Lung (tissue), 12 donors: ENCODE data around the gene TP53I3. TPM values are rescaled to one million over a fixed set of nuclear protein-coding genes. Genes with fewer than 3 reads are reported as not detected.

Experiments used
- ATAC-seq: fragments of 200-7000 bp; cut with Tn5 transposase; one replicate; pipeline ENCODE4 v1.9.1; 2020; ENCODE audit warnings: moderate number of reproducible peaks; ENCODE audit not compliant: insufficient read depth, low FRiP score
- DNase-seq, 3 donors: peaks; one replicate each; pipeline ENCODE4 v3.0.0-alpha.2; 2013 to 2017
- H3K27ac ChIP-seq, 2 donors: one replicate each; pipeline ENCODE4 v1.5.1; 2013; ENCODE audit warnings: mild to moderate bottlenecking in 2 of 2, moderate library complexity in 2 of 2, control low read depth in 1 of 2, inconsistent platforms in 1 of 2, low read depth in 1 of 2, low read length in 1 of 2
- H3K27me3 ChIP-seq, 3 donors: one replicate each; pipeline ENCODE4 v1.5.1; 2013; ENCODE audit warnings: low read length in 2 of 3; ENCODE audit not compliant: control insufficient read depth in 3 of 3, insufficient read depth in 3 of 3
- H3K36me3 ChIP-seq, 4 donors: one replicate each; pipeline ENCODE4 v1.5.1; 2013; ENCODE audit warnings: low read length in 4 of 4, mild to moderate bottlenecking in 1 of 4, moderate library complexity in 1 of 4; ENCODE audit not compliant: control insufficient read depth in 4 of 4, insufficient read depth in 4 of 4
- H3K4me1 ChIP-seq, 5 donors: one replicate each; pipeline ENCODE4 v1.5.1; 2013; ENCODE audit warnings: low read length in 5 of 5, mild to moderate bottlenecking in 2 of 5, moderate library complexity in 1 of 5; ENCODE audit not compliant: control insufficient read depth in 5 of 5, insufficient read depth in 5 of 5
- H3K4me3 ChIP-seq: one replicate; pipeline ENCODE4 v1.5.1; 2013; ENCODE audit warnings: mild to moderate bottlenecking, control low read depth, moderate library complexity
- H3K9ac ChIP-seq, 2 donors: one replicate each; pipeline ENCODE4 v1.5.1; 2013; ENCODE audit warnings: low read length in 2 of 2, control low read depth in 1 of 2; ENCODE audit not compliant: insufficient read depth in 1 of 2
- H3K9me3 ChIP-seq, 4 donors: one replicate each; pipeline ENCODE4 v1.5.1; 2013; ENCODE audit warnings: low read length in 3 of 4, mild to moderate bottlenecking in 1 of 4, moderate library complexity in 1 of 4; ENCODE audit not compliant: control insufficient read depth in 4 of 4, insufficient read depth in 3 of 4
- CTCF ChIP-seq: IDR thresholded peaks from 2 replicates; pipeline ENCODE4 v1.5.1; 2012; ENCODE audit warnings: mild to moderate bottlenecking; ENCODE audit errors: control extremely low read depth, extremely low read depth
- WGBS, 2 donors: extraction: QIAGEN DNeasy Blood & Tissue Kit; methylation state at CpG; one replicate each; pipeline ENCODE4 v1.1.7; 2013; 5-methylcytosine and 5-hydroxymethylcytosine counted together
- polyA plus RNA-seq, 2 donors: library from polyadenylated mRNA; stranded (reverse); fragments of 200-250 nt; gene quantifications; one replicate each; pipeline ENCODE4 v1.2.1, GENCODE V29; 2013
- total RNA-seq, 2 donors: library from RNA; depleted of rRNA in 1 of 2; stranded (reverse); fragments of >200 nt in 1 of 2; gene quantifications; one replicate each; pipeline ENCODE4 v1.2.1, GENCODE V29; 2014 to 2021
- donor health status: control.
- donor health status: control.
- donor health status: Bipolar disorder and iron deficiency.
- donor health status: healthy.
- donor health status: DM: yes; HTN: yes; CAD: no.

The TP53I3 gene
- total and polyA plus RNA-seq, 4 donors = 35.7 to 63.8 (median 52.9) TPM

GRCh38 chr2:24123922-24124580 lies 39.4 kb upstream of the TP53I3 start:
- peak overlapping the region; percentile 95 to 97 for H3K27ac ChIP-seq
- H3K36me3 ChIP-seq = peaks cover 0 to 4% (median 0%) of the 10 kb centered on the region in 4 donors
- H3K9ac ChIP-seq = peak overlapping the region; percentile 82 to 87
- H3K4me1 ChIP-seq = peaks cover 0 to 43% (median 6%) of the 10 kb centered on the region in 5 donors
- ATAC-seq = no peak
- 9 to 10% methylated on average over 9 of the region's 9 CpGs for WGBS, 2 donors
- peak in 2 of 3 donors; percentile 57 to 81 for DNase-seq
- no peak for TF ChIP-seq CTCF
- peaks cover 0 to 3% (median 0%) of the 10 kb centered on the region in 4 donors for H3K9me3 ChIP-seq
- H3K27me3 ChIP-seq = no peaks in the 10 kb centered on the region
- H3K4me3 ChIP-seq = peak overlapping the region; percentile 81

- Histone ChIP-seq H3K4me1 (peaks cover 0 to 43% (median 6%) of the 10 kb centered on the region in 5 donors), H3K27ac (peak within 1 kb of the TSS; percentile 95 to 97), H3K9ac (peak within 1 kb of the TSS; percentile 87 to 89), H3K36me3 (peaks cover 0 to 6% (median 0%) of the 10 kb centered on the region in 4 donors), H3K4me3 (peak within 1 kb of the TSS; percentile 81), H3K9me3 (peaks cover 0 to 3% (median 0%) of the 10 kb centered on the region in 4 donors), H3K27me3 (no peaks in the 10 kb centered on the region)
- DNase-seq (peak; percentile 90 to 94 (median 90)), ATAC-seq (peak; percentile 96)
- WGBS, 2 donors = 0 to 1% methylated on average over 78 to 103 of the region's 103 CpGs
- no peak for TF ChIP-seq CTCF
Measured at GRCh38 chr2:24123195-24123921, 38.7 kb upstream of the TP53I3 start, which contains the start of the genes FAM228B and PFN4. Gene FAM228B, plus strand, starts transcription at chr2:24123469. Its CDS starts 893 bp downstream, at chr2:24124362. Gene PFN4, minus strand, starts transcription at chr2:24123334. Its CDS starts 799 bp downstream, at chr2:24122535.

GRCh38 chr2:24122366-24123194 lies 37.9 kb upstream of the TP53I3 start:
- DNase-seq = peak in 2 of 3 donors; percentile 13 to 39
- Histone ChIP-seq H3K9ac (peak overlapping the region; percentile 87 to 89), H3K4me3 (peak overlapping the region; percentile 81), H3K4me1 (peaks cover 0 to 43% (median 6%) of the 10 kb centered on the region in 5 donors), H3K27ac (peak overlapping the region; percentile 95 to 97), H3K36me3 (peaks cover 0 to 6% (median 0%) of the 10 kb centered on the region in 4 donors), H3K9me3 (peaks cover 0 to 3% (median 0%) of the 10 kb centered on the region in 4 donors), H3K27me3 (no peaks in the 10 kb centered on the region)
- ATAC-seq = no peak
- 9 to 10% methylated on average over 15 of the region's 15 CpGs for WGBS, 2 donors
- no peak for TF ChIP-seq CTCF
